Measurements from ENCODE around the gene BHLHE23.
A peak's percentile ranks its signal among the peaks of the same experiment; 100 is the strongest.

The BHLHE23 gene

DNA sequence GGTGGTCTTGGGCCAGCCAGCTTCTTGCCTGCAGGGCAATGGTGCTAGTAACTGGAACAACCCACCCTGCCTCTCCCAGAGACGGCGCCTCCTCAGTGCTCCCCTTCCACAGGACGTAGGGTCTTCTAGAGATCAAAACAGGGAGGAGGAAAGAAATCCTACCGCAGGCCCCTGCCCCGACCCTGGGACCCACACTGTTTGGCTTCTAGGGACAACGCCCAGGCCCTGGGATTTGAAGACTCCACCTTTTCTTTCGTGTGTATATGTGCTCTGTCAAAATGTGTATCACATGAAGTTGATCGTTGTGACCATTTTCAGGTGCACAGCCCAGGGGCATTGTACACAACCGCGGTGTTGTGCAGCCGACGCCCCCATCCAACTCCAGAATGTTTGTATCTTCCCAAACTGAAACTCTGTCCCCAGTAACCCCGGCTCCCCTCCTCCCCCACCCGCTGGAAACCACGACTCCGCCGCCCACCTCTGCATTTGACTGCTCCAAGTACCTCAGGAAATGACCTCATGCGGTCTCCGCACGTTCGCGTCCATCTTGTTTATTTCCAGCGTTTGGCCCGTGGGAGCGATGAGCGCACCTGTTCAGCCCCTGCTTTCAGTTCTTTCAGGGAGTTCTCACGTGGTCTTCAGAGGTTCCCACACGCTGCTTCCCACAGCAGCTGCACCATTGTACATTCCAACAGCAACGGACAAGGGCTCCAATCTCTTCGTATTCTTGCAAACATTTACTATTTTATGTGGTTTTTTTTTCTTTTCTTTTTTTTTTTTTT lies 3.4 kb upstream of the BHLHE23 start:
- Histone ChIP-seq H4K20me1 (ENCODE audit: insufficient read depth) (no peaks in the 10 kb centered on the region), H3K36me3 (ENCODE audit: insufficient read depth) (no peaks in the 10 kb centered on the region), H3K4me3 (IDR thresholded peaks at IDR 0.05; ENCODE audit: insufficient read depth, low read depth, low read length) (no peak overlapping the region), H3K4me2 (peak overlapping the region; percentile 36), H3K9ac (no peak overlapping the region), H3K4me1 (ENCODE audit: low read depth, poor library complexity, severe bottlenecking) (peaks cover 14% of the 10 kb centered on the region), H3K79me2 (ENCODE audit: insufficient read depth, low read depth) (no peaks in the 10 kb centered on the region), H3K27ac (no peak overlapping the region), H3K27me3 (ENCODE audit: insufficient read depth, low read depth) (peaks cover 84% of the 10 kb centered on the region), H2AFZ (ENCODE audit: low read depth) (no peak overlapping the region)
- TF ChIP-seq, protein P1, sequence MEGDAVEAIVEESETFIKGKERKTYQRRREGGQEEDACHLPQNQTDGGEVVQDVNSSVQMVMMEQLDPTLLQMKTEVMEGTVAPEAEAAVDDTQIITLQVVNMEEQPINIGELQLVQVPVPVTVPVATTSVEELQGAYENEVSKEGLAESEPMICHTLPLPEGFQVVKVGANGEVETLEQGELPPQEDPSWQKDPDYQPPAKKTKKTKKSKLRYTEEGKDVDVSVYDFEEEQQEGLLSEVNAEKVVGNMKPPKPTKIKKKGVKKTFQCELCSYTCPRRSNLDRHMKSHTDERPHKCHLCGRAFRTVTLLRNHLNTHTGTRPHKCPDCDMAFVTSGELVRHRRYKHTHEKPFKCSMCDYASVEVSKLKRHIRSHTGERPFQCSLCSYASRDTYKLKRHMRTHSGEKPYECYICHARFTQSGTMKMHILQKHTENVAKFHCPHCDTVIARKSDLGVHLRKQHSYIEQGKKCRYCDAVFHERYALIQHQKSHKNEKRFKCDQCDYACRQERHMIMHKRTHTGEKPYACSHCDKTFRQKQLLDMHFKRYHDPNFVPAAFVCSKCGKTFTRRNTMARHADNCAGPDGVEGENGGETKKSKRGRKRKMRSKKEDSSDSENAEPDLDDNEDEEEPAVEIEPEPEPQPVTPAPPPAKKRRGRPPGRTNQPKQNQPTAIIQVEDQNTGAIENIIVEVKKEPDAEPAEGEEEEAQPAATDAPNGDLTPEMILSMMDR (conservative IDR thresholded peaks at IDR 0.05; ENCODE audit: low read depth, low read length) = no peak

DNA sequence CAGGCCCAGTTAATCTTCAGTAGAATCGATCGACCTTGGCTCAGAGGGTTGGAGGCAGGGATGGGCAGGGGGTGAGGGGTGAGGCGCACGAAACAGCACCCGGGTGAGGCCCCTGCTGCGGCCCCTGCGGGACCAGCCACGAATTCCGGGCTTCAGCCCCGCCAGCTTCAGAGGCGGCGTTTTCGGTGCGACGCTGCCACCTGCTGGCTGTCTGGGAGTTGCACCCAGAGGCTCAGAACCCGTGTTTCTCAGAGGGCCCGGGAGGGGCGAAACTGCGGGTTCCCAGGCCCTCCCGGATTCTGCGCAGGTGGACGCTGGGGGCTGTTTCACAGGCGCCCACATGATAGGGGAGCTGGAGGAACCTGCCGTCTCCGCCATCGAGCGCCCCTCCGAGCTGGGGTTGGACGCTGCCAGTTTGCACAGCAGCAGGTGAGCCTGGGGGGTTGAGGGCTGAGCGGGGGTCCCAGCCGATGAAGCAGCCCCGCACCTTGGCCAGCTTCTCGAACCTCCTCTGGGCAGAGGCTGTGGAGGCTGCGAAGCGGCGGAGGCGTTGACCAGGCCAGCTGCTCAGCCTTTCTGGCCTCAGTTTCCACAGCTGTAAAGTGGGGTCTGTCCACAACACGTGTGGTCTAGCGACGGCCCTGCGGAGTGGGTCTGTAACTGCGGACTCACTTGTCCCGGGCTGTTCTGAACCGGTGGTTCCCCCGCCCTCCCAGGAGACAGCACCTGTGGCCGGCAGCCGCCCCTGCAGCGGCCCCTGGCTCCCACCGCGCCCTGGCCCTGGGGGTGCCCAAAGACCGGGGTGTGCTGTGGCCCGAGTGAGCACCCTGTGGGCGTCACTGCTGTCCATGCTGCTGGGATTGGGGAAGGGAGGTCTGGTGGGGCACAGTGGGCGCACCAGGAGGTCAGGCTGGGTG lies 2.5 kb upstream of the BHLHE23 start:
- no peaks in the 10 kb centered on the region for H3K36me3 ChIP-seq (ENCODE audit: insufficient read depth)
- no peak overlapping the region for H3K9ac ChIP-seq
- no peak overlapping the region for H3K27ac ChIP-seq
- no peak overlapping the region for H3K4me3 ChIP-seq (IDR thresholded peaks at IDR 0.05; ENCODE audit: insufficient read depth, low read depth, low read length)
- TF ChIP-seq, protein P1 (conservative IDR thresholded peaks at IDR 0.05; ENCODE audit: low read depth, low read length) = peak; percentile 86
- H2AFZ ChIP-seq (ENCODE audit: low read depth) = no peak overlapping the region
- peaks cover 84% of the 10 kb centered on the region for H3K27me3 ChIP-seq (ENCODE audit: insufficient read depth, low read depth)
- H4K20me1 ChIP-seq (ENCODE audit: insufficient read depth) = no peaks in the 10 kb centered on the region
- H3K4me1 ChIP-seq (ENCODE audit: low read depth, poor library complexity, severe bottlenecking) = peaks cover 14% of the 10 kb centered on the region
- H3K79me2 ChIP-seq (ENCODE audit: insufficient read depth, low read depth) = no peaks in the 10 kb centered on the region
- peak overlapping the region; percentile 36 for H3K4me2 ChIP-seq

- Histone ChIP-seq H3K4me2 (peak overlapping the region; percentile 36; the same call in 1 of the 2 replicates), H3K27me3 (ENCODE audit: insufficient read depth, low read depth) (peaks cover 84% of the 10 kb centered on the region), H3K4me3 (IDR thresholded peaks at IDR 0.05; ENCODE audit: insufficient read depth, low read depth, low read length) (no peak overlapping the region), H3K36me3 (ENCODE audit: insufficient read depth) (no peaks in the 10 kb centered on the region), H3K27ac (no peak overlapping the region), H2AFZ (ENCODE audit: low read depth) (no peak overlapping the region), H4K20me1 (ENCODE audit: insufficient read depth) (no peaks in the 10 kb centered on the region), H3K79me2 (ENCODE audit: insufficient read depth, low read depth) (no peaks in the 10 kb centered on the region), H3K4me1 (ENCODE audit: low read depth, poor library complexity, severe bottlenecking) (peaks cover 14% of the 10 kb centered on the region), H3K9ac (no peak overlapping the region)
- TF ChIP-seq, protein P1 (conservative IDR thresholded peaks at IDR 0.05; ENCODE audit: low read depth, low read length) = no peak
These were observed 1.8 kb upstream of the BHLHE23 start for GRCh38 chr20:63008541-63009044.

DNA sequence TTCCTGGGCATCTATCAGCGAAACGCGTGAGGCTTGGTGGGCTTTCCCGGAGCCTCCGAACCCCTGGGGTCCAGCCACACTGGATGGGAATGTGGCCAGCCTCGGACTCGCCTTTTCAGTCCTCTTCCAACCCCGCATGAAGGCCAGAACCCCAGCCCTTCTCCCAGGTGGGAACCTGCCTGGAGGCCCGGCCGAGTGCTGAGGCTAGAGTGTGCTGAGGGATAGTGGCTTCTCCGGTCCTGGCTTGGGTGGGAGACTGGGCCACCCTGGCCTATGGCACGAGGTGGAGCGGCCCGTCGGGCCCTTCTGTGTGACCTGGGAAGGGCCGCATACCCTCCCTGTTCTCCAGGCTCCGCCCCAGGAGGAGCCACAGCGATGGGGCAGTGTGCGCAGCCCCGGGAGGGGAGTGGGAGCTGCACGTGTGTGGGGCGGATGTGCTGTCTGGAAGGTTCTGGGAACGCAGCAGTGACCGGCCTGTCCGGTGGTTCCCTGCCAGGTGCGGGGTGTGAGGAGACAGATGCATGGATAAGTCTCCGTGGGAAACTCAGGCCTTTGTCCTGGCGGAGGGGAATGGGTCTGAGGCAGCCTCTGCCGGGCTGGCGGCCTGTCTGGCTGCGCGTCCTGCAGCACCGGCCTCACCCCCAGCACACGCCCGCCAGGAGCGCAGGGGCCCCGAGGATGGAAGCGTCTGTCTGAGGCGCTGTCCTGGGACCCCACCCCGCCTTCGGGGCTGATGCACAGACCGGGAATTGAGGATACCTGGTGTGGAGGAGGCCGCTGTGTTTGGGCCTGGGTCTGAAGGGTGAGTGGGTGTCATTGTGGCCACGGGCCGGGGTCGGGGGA lies 1.1 kb upstream of the BHLHE23 start:
- no peak overlapping the region for H3K9ac ChIP-seq
- H3K4me1 ChIP-seq (ENCODE audit: low read depth, poor library complexity, severe bottlenecking) = peaks cover 14% of the 10 kb centered on the region
- TF ChIP-seq, protein P1 (conservative IDR thresholded peaks at IDR 0.05; ENCODE audit: low read depth, low read length) = no peak
- H2AFZ ChIP-seq (ENCODE audit: low read depth) = no peak overlapping the region
- H3K4me2 ChIP-seq = no peak overlapping the region
- H3K4me3 ChIP-seq (IDR thresholded peaks at IDR 0.05; ENCODE audit: insufficient read depth, low read depth, low read length) = no peak overlapping the region
- no peaks in the 10 kb centered on the region for H3K79me2 ChIP-seq (ENCODE audit: insufficient read depth, low read depth)
- H4K20me1 ChIP-seq (ENCODE audit: insufficient read depth) = no peaks in the 10 kb centered on the region
- H3K36me3 ChIP-seq (ENCODE audit: insufficient read depth) = no peaks in the 10 kb centered on the region
- H3K27me3 ChIP-seq (ENCODE audit: insufficient read depth, low read depth) = peaks cover 84% of the 10 kb centered on the region
- no peak overlapping the region for H3K27ac ChIP-seq

Measured in KMS-11 (cell line).